Smooth muscle cell (in vitro differentiated cells): ENCODE data around the gene TSPAN11. TPM values are rescaled to one million over a fixed set of nuclear protein-coding genes. Genes with fewer than 3 reads are reported as not detected.

Experiments
- DNase-seq: peaks from one replicate; lab custom pipeline; 2025; ENCODE audit not compliant: unreplicated experiment; lab: John Stamatoyannopoulos, UW
- H2AFZ ChIP-seq: fragments of 200-600 bp; sonication (generic); 2 replicates; pipeline ENCODE4 v1.6.0; 2016; ENCODE audit warnings: antibody characterized with exemption, low read depth, mild to moderate bottlenecking
- H3F3A ChIP-seq: fragments of 200-600 bp; sonication (generic); 2 replicates; pipeline ENCODE4 v1.6.0; 2017; ENCODE audit warnings: antibody characterized with exemption, low read depth
- H3K27ac ChIP-seq: fragments of 200-600 bp; sonication (generic); 2 replicates; pipeline ENCODE4 v1.5.1; 2016; ENCODE audit warnings: low read depth, mild to moderate bottlenecking
- H3K27me3 ChIP-seq: fragments of 200-600 bp; sonication (generic); 2 replicates; pipeline ENCODE4 v1.6.1; 2016; ENCODE audit warnings: low read depth, mild to moderate bottlenecking
- H3K36me3 ChIP-seq: fragments of 200-600 bp; sonication (generic); 2 replicates; pipeline ENCODE4 v1.5.1; 2016; ENCODE audit warnings: low read depth
- H3K4me1 ChIP-seq: fragments of 200-600 bp; sonication (generic); 2 replicates; pipeline ENCODE4 v1.5.1; 2016; ENCODE audit warnings: low read depth
- H3K4me2 ChIP-seq: fragments of 200-600 bp; sonication (generic); 2 replicates; pipeline ENCODE4 v1.6.0; 2016; ENCODE audit warnings: mild to moderate bottlenecking
- H3K4me3 ChIP-seq: fragments of 200-600 bp; sonication (generic); 2 replicates; pipeline ENCODE4 v1.5.1; 2016; ENCODE audit warnings: mild to moderate bottlenecking
- H3K79me2 ChIP-seq: fragments of 200-600 bp; sonication (generic); 2 replicates; pipeline ENCODE4 v1.6.0; 2016; ENCODE audit warnings: low read depth, mild to moderate bottlenecking
- H3K9ac ChIP-seq: fragments of 200-600 bp; sonication (generic); 2 replicates; pipeline ENCODE4 v1.6.0; 2016; ENCODE audit warnings: low read depth
- H3K9me3 ChIP-seq: fragments of 200-600 bp; sonication (generic); replicated peaks from 2 replicates; pipeline ENCODE4 v1.5.1; 2016; ENCODE audit warnings: low read depth
- H4K20me1 ChIP-seq: fragments of 200-600 bp; sonication (generic); 2 replicates; pipeline ENCODE4 v1.6.0; 2016; ENCODE audit warnings: low read depth
- CTCF ChIP-seq: fragments of 200-600 bp; sonication (generic); IDR thresholded peaks from 2 replicates; pipeline ENCODE4 v1.5.1; 2017; ENCODE audit warnings: borderline replicate concordance, mild to moderate bottlenecking, antibody characterized with exemption; ENCODE audit not compliant: insufficient read depth, poor library complexity, severe bottlenecking
- WGBS: methylation state at CpG from one replicate; pipeline ENCODE4 v1.1.7; 2016; ENCODE audit warnings: low lambda C conversion rate; 5-methylcytosine and 5-hydroxymethylcytosine counted together
- polyA plus RNA-seq: library from polyadenylated mRNA; unstranded; fragments of >200 nt; fragmentation: Nextera tagmentation; extraction: Ambion mirVana; gene quantifications from 2 replicates; pipeline ENCODE4 v1.2.1, GENCODE V29; 2016
- total RNA-seq: library from RNA; depleted of rRNA; stranded (reverse); fragments of >200 nt; gene quantifications from 2 replicates; pipeline ENCODE4 v1.2.3, GENCODE V29; 2014

TSPAN11 gene
- total and polyA plus RNA-seq, 2 experiments from 2014 or later: 2.8 to 3.0 TPM

DNA sequence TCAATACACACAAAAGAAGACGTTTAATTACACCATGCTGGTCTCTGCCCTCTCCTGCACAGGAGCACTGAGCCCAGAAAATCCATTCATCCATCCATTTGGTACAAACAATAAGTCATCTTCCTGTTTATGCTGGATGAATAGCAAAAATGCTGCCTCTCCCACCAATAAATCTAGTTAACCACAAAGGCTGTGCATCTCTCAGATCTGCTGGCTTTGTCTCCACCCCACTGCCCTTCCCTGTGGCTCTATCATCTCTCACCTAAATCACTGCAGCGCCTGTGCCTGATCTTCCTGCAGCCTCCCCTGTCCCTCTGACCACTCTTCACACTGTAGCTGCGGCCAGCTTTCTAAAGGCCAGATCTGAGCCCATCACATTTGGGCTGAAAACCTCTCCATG is 74.2 kb downstream of the TSPAN11 start:
- Histone ChIP-seq H3K27ac (no peak overlapping the region), H3K4me1 (no peaks in the 10 kb centered on the region), H3K4me3 (no peak overlapping the region), H4K20me1 (no peaks in the 10 kb centered on the region), H2AFZ (no peak overlapping the region), H3K9me3 (no peaks in the 10 kb centered on the region), H3K27me3 (no peaks in the 10 kb centered on the region), H3K9ac (no peak overlapping the region), H3K79me2 (no peaks in the 10 kb centered on the region), H3F3A (no peaks in the 10 kb centered on the region), H3K36me3 (no peaks in the 10 kb centered on the region), H3K4me2 (no peak overlapping the region)
- DNase-seq: no peak
- no peak for TF ChIP-seq CTCF
- 90% methylated on average over 3 of the region's 3 CpGs for WGBS

- H3K27me3 ChIP-seq: no peaks in the 10 kb centered on the region
- H3K27ac ChIP-seq: no peak overlapping the region
- no peaks in the 10 kb centered on the region for H4K20me1 ChIP-seq
- no peak for DNase-seq
- H3K9ac ChIP-seq: no peak overlapping the region
- no peaks in the 10 kb centered on the region for H3K4me1 ChIP-seq
- TF ChIP-seq CTCF: no peak
- no peak overlapping the region for H2AFZ ChIP-seq
- no peaks in the 10 kb centered on the region for H3F3A ChIP-seq
- H3K36me3 ChIP-seq: no peaks in the 10 kb centered on the region
- H3K4me3 ChIP-seq: no peak overlapping the region
- no peaks in the 10 kb centered on the region for H3K79me2 ChIP-seq
- no peaks in the 10 kb centered on the region for H3K9me3 ChIP-seq
- no peak overlapping the region for H3K4me2 ChIP-seq
- 90% methylated on average over 9 of the region's 9 CpGs for whole genome bisulfite sequencing
These were observed 75.2 kb downstream of the TSPAN11 start for GRCh38 chr12:31001581-31002360.

DNA sequence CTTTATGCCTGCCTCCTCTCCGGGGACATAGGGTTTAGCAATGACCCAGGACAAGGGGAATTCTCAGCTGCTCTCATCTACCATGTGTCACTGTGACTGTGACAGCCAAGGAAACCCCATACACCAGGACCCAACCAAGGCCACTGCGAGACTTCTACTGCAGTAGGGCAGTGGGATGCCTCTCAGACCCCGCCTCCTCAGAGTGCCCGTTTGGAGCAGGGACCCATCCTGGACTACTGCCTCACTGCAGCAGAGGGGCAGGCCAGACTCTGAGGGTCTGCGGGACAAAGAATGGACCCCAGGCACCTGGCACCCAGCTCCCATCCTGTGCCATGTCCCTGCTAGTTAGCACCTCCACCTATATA is 75.8 kb downstream of the TSPAN11 start:
- Histone ChIP-seq H3F3A (no peaks in the 10 kb centered on the region), H3K36me3 (no peaks in the 10 kb centered on the region), H3K9ac (no peak overlapping the region), H3K27me3 (no peaks in the 10 kb centered on the region), H3K4me2 (no peak overlapping the region), H3K4me3 (no peak overlapping the region), H2AFZ (no peak overlapping the region), H3K4me1 (no peaks in the 10 kb centered on the region), H4K20me1 (no peaks in the 10 kb centered on the region), H3K9me3 (no peaks in the 10 kb centered on the region), H3K27ac (no peak overlapping the region), H3K79me2 (no peaks in the 10 kb centered on the region)
- DNase-seq: no peak
- TF ChIP-seq CTCF: no peak
- 89% methylated on average over 5 of the region's 5 CpGs for WGBS

- no peaks in the 10 kb centered on the region for H3K79me2 ChIP-seq
These were observed 76.5 kb downstream of the TSPAN11 start for GRCh38 chr12:31002999-31003398.

More at GRCh38 chr12:31002999-31003398, 76.5 kb downstream of the TSPAN11 start:
- H3K9me3 ChIP-seq: no peaks in the 10 kb centered on the region
- H4K20me1 ChIP-seq: no peaks in the 10 kb centered on the region
- no peak overlapping the region for H3K4me3 ChIP-seq
- no peaks in the 10 kb centered on the region for H3K27me3 ChIP-seq
- no peak for TF ChIP-seq CTCF
- no peaks in the 10 kb centered on the region for H3K4me1 ChIP-seq
- H2AFZ ChIP-seq: no peak overlapping the region
- no peak overlapping the region for H3K4me2 ChIP-seq
- no peaks in the 10 kb centered on the region for H3F3A ChIP-seq
- no peak overlapping the region for H3K9ac ChIP-seq
- no peak overlapping the region for H3K27ac ChIP-seq
- no peak for DNase-seq
- 93% methylated on average over 1 of the region's 1 CpG for WGBS
- no peaks in the 10 kb centered on the region for H3K36me3 ChIP-seq
